HCT116 (cell line): Measurements from ENCODE around the gene RPS6KC1. TPM values are rescaled to one million over a fixed set of nuclear protein-coding genes. Genes with fewer than 3 reads are reported as not detected.

Source experiments
- ATAC-seq: fragments of 200-7000 bp; cut with Tn5 transposase; 2 replicates; pipeline ENCODE4 v1.9.1; 2020; ENCODE audit warnings: mild to moderate bottlenecking, moderate library complexity
- BruUV-seq: library from RNA; stranded (reverse); fragments of 400-500 nt; replicated peaks from 2 replicates; lab custom pipeline; 2021; lab: Mats Ljungman, UMichigan
- CTCF ChIA-PET: fragments of 300-600 bp; sonication (Branson Sonifier 250); formaldehyde crosslinking; loops from one replicate; lab custom pipeline; 2021; ENCODE audit warnings: antibody characterized with exemption; lab: Charles Lee
- POLR2A ChIA-PET: fragments of 300-600, 350-600 bp; sonication (Branson Sonifier 250); formaldehyde crosslinking; loops from one replicate; lab custom pipeline; 2021; ENCODE audit warnings: antibody characterized with exemption; lab: Charles Lee
- RAD21 ChIA-PET, 2 experiments: fragments of 300-600 bp; sonication (Branson Sonifier 250); formaldehyde crosslinking; loops; one replicate each; lab custom pipeline; 2023; ENCODE audit warnings: low total read pairs in 2 of 2; ENCODE audit not compliant: uncharacterized antibody in 2 of 2, unreplicated experiment in 2 of 2, low non-redundant PET in 1 of 2; lab: Charles Lee
- DNase-seq: peaks from one replicate; pipeline ENCODE4 v3.0.0-alpha.2; 2010; ENCODE audit warnings: low read depth, low spot score
- H2AFZ ChIP-seq: fragments of 200-600 bp; shearing (Covaris generic), sonication (generic); 2 replicates; pipeline ENCODE4 v1.6.1; 2017; ENCODE audit warnings: low read depth, mixed run types, mixed read lengths, antibody characterized with exemption, low read length; ENCODE audit not compliant: poor library complexity, severe bottlenecking
- H3K27ac ChIP-seq: 2 replicates; pipeline ENCODE4 v1.5.1; 2012; ENCODE audit warnings: low read depth, low read length
- H3K27me3 ChIP-seq: fragments of 200-600 bp; sonication (generic); 2 replicates; pipeline ENCODE4 v1.6.1; 2016; ENCODE audit warnings: mixed run types, low read length, mixed read lengths; ENCODE audit not compliant: insufficient read depth
- H3K36me3 ChIP-seq, 2 experiments: fragments of 200-500 bp in 1 of 2; fragments of 200-600 bp in 1 of 2; sonication (Bioruptor generic) in 1 of 2; sonication (generic) in 1 of 2; 2 replicates each; pipeline versions ENCODE4 v1.5.1 to v1.6.1; 2014 to 2016; ENCODE audit warnings: low read length in 2 of 2, inconsistent platforms in 1 of 2, mixed read lengths in 1 of 2, mixed run types in 1 of 2; ENCODE audit not compliant: insufficient read depth in 2 of 2, control insufficient read depth in 1 of 2
- H3K4me1 ChIP-seq, 2 experiments: fragments of 200-600 bp in 1 of 2; sonication (generic) in 1 of 2; 2 replicates each; pipeline versions ENCODE4 v1.5.1 to v1.6.1; 2012 to 2017; ENCODE audit warnings: low read length in 2 of 2, inconsistent platforms in 1 of 2, mild to moderate bottlenecking in 1 of 2, mixed read lengths in 1 of 2, mixed run types in 1 of 2, moderate library complexity in 1 of 2; ENCODE audit not compliant: insufficient read depth in 2 of 2, control insufficient read depth in 1 of 2
- H3K4me2 ChIP-seq: fragments of 200-600 bp; sonication (generic); 2 replicates; pipeline ENCODE4 v1.6.1; 2017; ENCODE audit warnings: mixed run types, low read length, mixed read lengths
- H3K4me3 ChIP-seq, 2 experiments: fragments of 200-600 bp in 1 of 2; sonication (generic) in 1 of 2; replicated peaks in 1 of 2; 2 replicates each; pipeline ENCODE4 v1.5.1; 2011 to 2016; ENCODE audit warnings: low read length in 2 of 2, control low read depth in 1 of 2, low read depth in 1 of 2, mild to moderate bottlenecking in 1 of 2, mixed read lengths in 1 of 2, mixed run types in 1 of 2
- H3K79me2 ChIP-seq: fragments of 200-600 bp; sonication (generic); 2 replicates; pipeline ENCODE4 v1.6.1; 2017; ENCODE audit warnings: mild to moderate bottlenecking, mixed run types, low read length, moderate library complexity, mixed read lengths; ENCODE audit not compliant: insufficient read depth
- H3K9ac ChIP-seq: fragments of 200-600 bp; sonication (generic); 2 replicates; pipeline ENCODE4 v1.6.1; 2016; ENCODE audit warnings: low read length, mixed read lengths
- H3K9me2 ChIP-seq: fragments of 200-600 bp; sonication (generic), shearing (Covaris generic); 2 replicates; pipeline ENCODE4 v1.6.1; 2017; ENCODE audit warnings: mixed run types, mild to moderate bottlenecking, moderate library complexity; ENCODE audit not compliant: insufficient read depth
- H3K9me3 ChIP-seq, 2 experiments: fragments of 200-500 bp in 1 of 2; fragments of 200-600 bp in 1 of 2; sonication (Bioruptor generic) in 1 of 2; sonication (generic) in 1 of 2; 2 replicates each; pipeline ENCODE4 v1.6.1; 2014 to 2017; ENCODE audit warnings: low read length in 2 of 2, mixed read lengths in 2 of 2, inconsistent platforms in 1 of 2, low read depth in 1 of 2, mild to moderate bottlenecking in 1 of 2, mixed run types in 1 of 2, moderate library complexity in 1 of 2; ENCODE audit not compliant: control insufficient read depth in 1 of 2, insufficient read depth in 1 of 2
- H4K20me1 ChIP-seq: fragments of 200-600 bp; sonication (generic), shearing (Covaris generic); 2 replicates; pipeline ENCODE4 v1.6.1; 2017; ENCODE audit warnings: mixed run types, mild to moderate bottlenecking, moderate library complexity; ENCODE audit not compliant: insufficient read depth
- CBX3 ChIP-seq: IDR thresholded peaks from 2 replicates; pipeline ENCODE4 v1.6.1; 2012; ENCODE audit warnings: low read depth
- CEBPB ChIP-seq: IDR thresholded peaks from 2 replicates; pipeline ENCODE4 v1.6.1; 2012; ENCODE audit warnings: low read depth
- CTCF ChIP-seq, 3 experiments: fragments of 200-600 bp in 1 of 3; sonication (generic) in 1 of 3; IDR thresholded peaks in 2 of 3; conservative IDR thresholded peaks in 1 of 3; 2 replicates each; pipeline ENCODE4 v1.5.1; 2012 to 2017; ENCODE audit warnings: low read depth in 2 of 3, low read length in 2 of 3, antibody characterized with exemption in 1 of 3, borderline replicate concordance in 1 of 3, control low read depth in 1 of 3, mild to moderate bottlenecking in 1 of 3, mixed read lengths in 1 of 3, mixed run types in 1 of 3, moderate library complexity in 1 of 3; ENCODE audit not compliant: insufficient read depth in 1 of 3
- EGR1 ChIP-seq: IDR thresholded peaks from 2 replicates; pipeline ENCODE4 v1.6.1; 2012; ENCODE audit warnings: low read depth
- JUND ChIP-seq: IDR thresholded peaks from 2 replicates; pipeline ENCODE4 v1.6.1; 2012
- POLR2A ChIP-seq: IDR thresholded peaks from 2 replicates; pipeline ENCODE4 v1.7.0; 2011; ENCODE audit warnings: borderline replicate concordance; ENCODE audit not compliant: insufficient read depth, insufficient read length; ENCODE audit errors: extremely low read depth
- REST ChIP-seq: IDR thresholded peaks from 2 replicates; pipeline ENCODE4 v1.6.1; 2012; ENCODE audit warnings: low read depth
- SIN3A ChIP-seq: IDR thresholded peaks from 2 replicates; pipeline ENCODE4 v1.6.1; 2012; ENCODE audit warnings: low read depth
- TCF7L2 ChIP-seq: IDR thresholded peaks from 2 replicates; pipeline ENCODE4 v1.7.0; 2011; ENCODE audit warnings: borderline replicate concordance, inconsistent platforms; ENCODE audit not compliant: insufficient read depth, insufficient read length; ENCODE audit errors: extremely low read depth
- YY1 ChIP-seq: IDR thresholded peaks from 2 replicates; pipeline ENCODE4 v1.6.1; 2011; ENCODE audit warnings: low read length, low read depth, moderate library complexity, mild to moderate bottlenecking; ENCODE audit not compliant: insufficient replicate concordance; ENCODE audit errors: extremely low read depth
- ZBTB33 ChIP-seq: IDR thresholded peaks from 2 replicates; pipeline ENCODE4 v1.6.1; 2011; ENCODE audit warnings: mild to moderate bottlenecking, low read length, moderate library complexity; ENCODE audit not compliant: insufficient replicate concordance; ENCODE audit errors: extremely low read depth
- ZNF274 ChIP-seq: fragments of 200-500 bp; sonication (Bioruptor generic); IDR thresholded peaks from 2 replicates; pipeline ENCODE4 v1.6.1; 2014; ENCODE audit warnings: mild to moderate bottlenecking, low read depth, low read length, inconsistent platforms
- intact Hi-C: fragments of 100-400 bp; cut with micrococcal nuclease; formaldehyde crosslinking; loops from 2 replicates; pipeline ENCODE4 v1.10.0; 2022
- total RNA-seq: library from RNA; stranded (reverse); gene quantifications from one replicate; pipeline ENCODE4 v1.2.1, GENCODE V29; 2021; ENCODE audit not compliant: unreplicated experiment
- TF ChIP-seq, protein P1 (sequence below): IDR thresholded peaks from 2 replicates; pipeline ENCODE4 v1.6.1; 2012

Gene RPS6KC1
- total RNA-seq, 1 experiment from 2014 or later, result 15.9 TPM

DNA sequence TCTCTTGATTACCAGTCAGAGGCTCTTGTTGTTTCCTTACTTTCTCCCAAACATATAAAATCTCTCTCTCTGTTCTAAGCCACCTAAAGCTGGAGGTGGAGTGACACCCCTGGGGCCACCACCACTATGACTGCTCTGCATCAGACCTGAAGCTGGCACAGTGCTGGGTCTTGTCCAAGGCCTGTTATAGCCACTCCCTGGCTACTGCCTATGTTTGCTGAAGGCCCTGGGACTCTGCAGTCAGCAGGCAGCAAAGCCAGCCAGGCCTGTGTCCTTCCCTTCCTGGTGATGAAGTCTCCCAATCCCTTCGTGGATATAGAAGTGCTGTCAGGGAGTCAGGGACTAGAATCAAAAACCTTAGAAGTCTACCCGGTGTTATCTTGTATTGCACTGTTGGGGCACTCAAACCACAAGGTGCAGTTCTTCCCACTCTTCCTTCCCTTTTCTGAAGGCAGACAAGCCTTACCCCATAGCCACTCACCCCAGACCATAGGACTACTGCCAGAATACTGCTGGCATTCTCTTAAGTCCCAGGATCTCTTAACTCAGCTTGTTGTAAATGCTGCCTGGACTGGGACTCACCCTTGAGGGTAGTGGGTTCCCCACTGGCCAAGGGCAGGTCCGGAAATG lies 103.1 kb downstream of the RPS6KC1 start:
- intact Hi-C loops, result no loop called here
- ATAC-seq (no peak), DNase-seq (no peak)
- H3K4me3 ChIP-seq, result no peak overlapping the region
- H4K20me1 ChIP-seq, result no peaks in the 10 kb centered on the region
- no peaks in the 10 kb centered on the region for H3K4me1 ChIP-seq
- ChIA-PET CTCF (no interaction called here), RAD21 (no interaction called here), POLR2A (no interaction called here)
- H3K9me2 ChIP-seq, result no peaks in the 10 kb centered on the region
- no peaks in the 10 kb centered on the region; a peak in 1 of 4 replicates for H3K9me3 ChIP-seq
- TF ChIP-seq ZBTB33 (no peak), CBX3 (no peak), ZNF274 (no peak), YY1 (no peak), TCF7L2 (no peak), SIN3A (no peak), JUND (no peak), POLR2A (no peak), CEBPB (no peak), CTCF (IDR thresholded peaks at IDR 0.05 in 2 of 3, conservative IDR thresholded peaks at IDR 0.05 in 1 of 3; ENCODE audit: borderline replicate concordance in 1 of 3, insufficient read depth in 1 of 3, low read depth in 2 of 3, low read length in 2 of 3) (no peak), REST (no peak), EGR1 (no peak)
- TF ChIP-seq, protein P1, sequence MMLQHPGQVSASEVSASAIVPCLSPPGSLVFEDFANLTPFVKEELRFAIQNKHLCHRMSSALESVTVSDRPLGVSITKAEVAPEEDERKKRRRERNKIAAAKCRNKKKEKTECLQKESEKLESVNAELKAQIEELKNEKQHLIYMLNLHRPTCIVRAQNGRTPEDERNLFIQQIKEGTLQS, result no peak
- no peaks in the 10 kb centered on the region for H3K79me2 ChIP-seq
- no peaks in the 10 kb centered on the region for H3K36me3 ChIP-seq
- no TSS peak for BruUV-seq
- H3K9ac ChIP-seq, result no peak overlapping the region
- H3K27me3 ChIP-seq, result no peaks in the 10 kb centered on the region
- no peak overlapping the region for H3K27ac ChIP-seq
- H3K4me2 ChIP-seq, result no peak overlapping the region
- H2AFZ ChIP-seq, result no peak overlapping the region
